ENCODE data around the gene TBC1D14. TPM values are rescaled to one million over a fixed set of nuclear protein-coding genes. Genes with fewer than 3 reads are reported as not detected.
A peak's percentile ranks its signal among the peaks of the same experiment; 100 is the strongest.

TBC1D14 gene
- total RNA-seq, 1 donor from 2014 or later, result 61.8 TPM

- Mint-ChIP-seq H3K27ac (peak overlapping the region; percentile 56), H3K9me3 (ENCODE audit: low read depth) (no peaks in the 10 kb centered on the region), H3K27me3 (no peaks in the 10 kb centered on the region), H3K36me3 (ENCODE audit: insufficient read depth) (peaks cover 6% of the 10 kb centered on the region), H3K4me1 (ENCODE audit: low read depth) (peaks cover 8% of the 10 kb centered on the region), H3K4me3 (ENCODE audit: low read depth) (no peak overlapping the region)
- no peak for TF ChIP-seq CTCF (IDR thresholded peaks at IDR 0.05; ENCODE audit: unreplicated experiment)
- no peak for DNase-seq (ENCODE audit: low spot score, unreplicated experiment)
Observed at GRCh38 chr4:6893449-6894085, 16.1 kb upstream of the TBC1D14 start.

- Mint-ChIP-seq H3K4me3 (ENCODE audit: low read depth) (no peak overlapping the region), H3K27ac (no peak overlapping the region), H3K36me3 (ENCODE audit: insufficient read depth) (peaks cover 6% of the 10 kb centered on the region), H3K9me3 (ENCODE audit: low read depth) (no peaks in the 10 kb centered on the region), H3K4me1 (ENCODE audit: low read depth) (peaks cover 8% of the 10 kb centered on the region), H3K27me3 (no peaks in the 10 kb centered on the region)
- no peak for TF ChIP-seq CTCF (IDR thresholded peaks at IDR 0.05; ENCODE audit: unreplicated experiment)
- no peak for DNase-seq (ENCODE audit: low spot score, unreplicated experiment)
Observed at GRCh38 chr4:6894086-6894478, 15.5 kb upstream of the TBC1D14 start.

- Mint-ChIP-seq H3K27ac (no peak overlapping the region), H3K36me3 (ENCODE audit: insufficient read depth) (peaks cover 6% of the 10 kb centered on the region), H3K4me3 (ENCODE audit: low read depth) (no peak overlapping the region), H3K9me3 (ENCODE audit: low read depth) (no peaks in the 10 kb centered on the region), H3K27me3 (no peaks in the 10 kb centered on the region), H3K4me1 (ENCODE audit: low read depth) (peaks cover 8% of the 10 kb centered on the region)
- no peak for DNase-seq (ENCODE audit: low spot score, unreplicated experiment)
- no peak for TF ChIP-seq CTCF (IDR thresholded peaks at IDR 0.05; ENCODE audit: unreplicated experiment)
Observed at GRCh38 chr4:6894528-6895498, 14.8 kb upstream of the TBC1D14 start.

- no peak overlapping the region for H3K4me3 Mint-ChIP-seq (ENCODE audit: low read depth)
- H3K36me3 Mint-ChIP-seq (ENCODE audit: insufficient read depth), result no peaks in the 10 kb centered on the region
- H3K27me3 Mint-ChIP-seq, result peaks cover 2% of the 10 kb centered on the region
- no peak for TF ChIP-seq CTCF (IDR thresholded peaks at IDR 0.05; ENCODE audit: unreplicated experiment)
- peaks cover 8% of the 10 kb centered on the region for H3K4me1 Mint-ChIP-seq (ENCODE audit: low read depth)
- H3K9me3 Mint-ChIP-seq (ENCODE audit: low read depth), result no peaks in the 10 kb centered on the region
- DNase-seq (ENCODE audit: low spot score, unreplicated experiment), result no peak
- H3K27ac Mint-ChIP-seq, result no peak overlapping the region
Observed at GRCh38 chr4:6896035-6896434, 13.6 kb upstream of the TBC1D14 start.

GRCh38 chr4:6898763-6899162 is 10.9 kb upstream of the TBC1D14 start:
- no peak for DNase-seq (ENCODE audit: low spot score, unreplicated experiment)
- H3K36me3 Mint-ChIP-seq (ENCODE audit: insufficient read depth), result no peaks in the 10 kb centered on the region
- no peak overlapping the region for H3K4me3 Mint-ChIP-seq (ENCODE audit: low read depth)
- H3K27me3 Mint-ChIP-seq, result peaks cover 2% of the 10 kb centered on the region
- no peaks in the 10 kb centered on the region for H3K9me3 Mint-ChIP-seq (ENCODE audit: low read depth)
- TF ChIP-seq CTCF (IDR thresholded peaks at IDR 0.05; ENCODE audit: unreplicated experiment), result no peak
- H3K27ac Mint-ChIP-seq, result no peak overlapping the region
- peaks cover 3% of the 10 kb centered on the region for H3K4me1 Mint-ChIP-seq (ENCODE audit: low read depth)

Data from progenitor cell of endocrine pancreas (in vitro differentiated cells).